Measurements from ENCODE around the gene WNT3. TPM values are rescaled to one million over a fixed set of nuclear protein-coding genes. Genes with fewer than 3 reads are reported as not detected.
"Not testable (repeated sequence)": the region's sequence is repeated elsewhere in the genome, so short reads cannot be mapped to it uniquely, and the experiment has no call there.

The WNT3 gene
- total and polyA plus RNA-seq, 9 donors: 1.9 to 8.9 (median 2.8) TPM

DNA sequence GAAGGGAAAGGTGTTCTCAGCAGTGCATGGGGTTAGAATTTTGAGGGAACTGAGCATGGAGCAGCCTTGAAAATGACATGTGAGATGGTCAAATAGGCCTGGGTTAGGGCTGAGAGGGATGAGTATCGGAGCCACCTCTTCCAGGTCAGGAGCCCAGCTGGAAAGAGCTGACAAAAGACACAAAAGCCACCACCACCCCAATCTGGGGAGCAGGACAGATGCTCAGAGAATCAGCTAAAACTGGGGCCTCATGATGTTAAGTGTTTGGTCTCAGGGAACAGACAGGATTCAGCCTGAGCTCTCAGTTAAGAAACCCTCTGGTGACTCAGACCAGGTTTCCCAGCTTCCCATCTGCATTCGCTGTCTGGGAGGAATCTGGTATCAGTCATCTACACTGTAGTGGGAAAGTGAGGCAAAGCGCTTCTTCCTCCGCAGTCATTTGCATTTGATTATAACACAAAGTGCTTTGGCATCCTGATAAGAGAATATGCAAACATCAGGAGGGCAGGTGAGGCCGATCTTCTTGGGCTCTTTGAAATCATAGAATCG lies 35.5 kb upstream of the WNT3 start:
- no peak overlapping the region for H3K27ac ChIP-seq (ENCODE audit: low read length)
- DNase-seq: no peak
- H3K4me3 ChIP-seq (ENCODE audit: low read length): no peak overlapping the region
- no peaks in the 10 kb centered on the region for H3K9me3 ChIP-seq (replicated peaks; ENCODE audit: control insufficient read depth, low read depth, low read length)
- no peaks in the 10 kb centered on the region for H3K36me3 ChIP-seq (ENCODE audit: control insufficient read depth, insufficient read depth, low read length)
- H3K4me1 ChIP-seq (ENCODE audit: control insufficient read depth, insufficient read depth, low read length): peaks cover 11% of the 10 kb centered on the region
- peaks cover 53% of the 10 kb centered on the region for H3K27me3 ChIP-seq (ENCODE audit: control insufficient read depth, insufficient read depth, low read length)
- 80% methylated on average over 1 of the region's 6 CpGs for WGBS (ENCODE audit: insufficient coverage)

DNA sequence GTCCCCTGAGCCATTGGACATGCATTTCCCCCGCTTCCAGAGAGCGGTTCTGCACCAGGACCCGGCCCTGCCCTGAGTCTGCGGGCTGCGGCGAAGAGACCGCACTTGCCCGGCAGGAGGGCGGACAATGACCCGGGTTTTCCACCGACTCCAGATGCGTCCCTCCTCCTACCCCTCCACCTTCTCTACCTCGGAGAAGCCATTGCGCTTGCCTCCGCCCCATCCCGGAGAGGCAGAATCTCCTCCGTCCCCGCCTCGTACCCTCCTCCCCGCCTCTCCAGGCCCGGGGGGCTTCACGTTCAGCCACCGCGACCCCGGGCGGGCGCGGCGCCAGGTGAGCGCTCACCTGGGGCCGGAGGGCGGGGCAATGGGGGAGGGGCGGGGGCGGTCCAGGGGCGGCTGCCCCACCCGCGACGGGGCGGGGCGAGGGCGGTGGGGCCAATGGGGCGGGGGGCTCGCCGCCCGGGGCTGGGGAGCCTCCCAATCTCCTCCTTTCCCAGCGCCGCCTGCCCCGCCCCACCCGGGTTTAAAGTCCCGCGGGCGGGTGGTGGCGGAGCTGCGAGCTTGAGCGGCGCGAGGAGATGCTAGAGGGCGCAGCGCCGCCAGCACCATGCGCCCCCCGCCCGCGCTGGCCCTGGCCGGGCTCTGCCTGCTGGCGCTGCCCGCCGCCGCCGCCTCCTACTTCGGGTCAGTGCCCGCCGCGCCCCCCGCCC lies 32.7 kb upstream of the WNT3 start, which contains the start of gene WNT9B:
Gene WNT9B (plus strand): TSS at position 555 of the 713 bp plus-strand sequence. CDS start 56 bp downstream, at position 611.
- peak; percentile 32 for DNase-seq
- Histone ChIP-seq H3K9me3 (replicated peaks; ENCODE audit: control insufficient read depth, low read depth, low read length) (no peaks in the 10 kb centered on the region), H3K36me3 (ENCODE audit: control insufficient read depth, insufficient read depth, low read length) (no peaks in the 10 kb centered on the region), H3K4me3 (ENCODE audit: low read length) (peak within 1 kb of the TSS; percentile 5), H3K27me3 (ENCODE audit: control insufficient read depth, insufficient read depth, low read length) (peaks cover 74% of the 10 kb centered on the region), H3K4me1 (ENCODE audit: control insufficient read depth, insufficient read depth, low read length) (peaks cover 11% of the 10 kb centered on the region), H3K27ac (ENCODE audit: low read length) (no peak within 1 kb of the TSS)
- WGBS (ENCODE audit: insufficient coverage): under 1% methylated on average over 53 of the region's 75 CpGs

DNA sequence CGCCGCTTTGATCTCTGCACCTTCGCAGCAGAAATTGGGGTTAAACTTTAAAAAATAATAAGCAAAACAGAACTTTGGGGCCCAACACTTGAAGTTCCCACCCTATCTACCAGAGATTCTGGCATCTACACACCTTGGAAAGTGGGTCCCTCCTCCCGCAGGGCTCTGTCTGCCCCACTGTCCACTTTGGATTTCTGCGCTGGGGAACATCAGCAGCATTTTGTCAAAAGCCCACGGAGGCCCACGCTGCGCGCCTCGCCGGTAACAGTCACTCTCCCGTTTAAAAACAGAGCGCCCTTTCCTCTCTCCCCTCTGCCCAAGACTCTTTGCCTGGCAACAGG lies 32.2 kb upstream of the WNT3 start:
- Histone ChIP-seq H3K4me1 (ENCODE audit: control insufficient read depth, insufficient read depth, low read length) (peaks cover 11% of the 10 kb centered on the region), H3K9me3 (replicated peaks; ENCODE audit: control insufficient read depth, low read depth, low read length) (no peaks in the 10 kb centered on the region), H3K27ac (ENCODE audit: low read length) (no peak overlapping the region), H3K36me3 (ENCODE audit: control insufficient read depth, insufficient read depth, low read length) (no peaks in the 10 kb centered on the region), H3K4me3 (ENCODE audit: low read length) (no peak overlapping the region), H3K27me3 (ENCODE audit: control insufficient read depth, insufficient read depth, low read length) (peaks cover 74% of the 10 kb centered on the region)
- no peak for DNase-seq
- 10% methylated on average over 10 of the region's 13 CpGs for WGBS (ENCODE audit: insufficient coverage)

- no peak overlapping the region for H3K4me3 ChIP-seq (ENCODE audit: low read length)
- WGBS (ENCODE audit: insufficient coverage): 60% methylated on average over 1 of the region's 6 CpGs
- H3K27me3 ChIP-seq (ENCODE audit: control insufficient read depth, insufficient read depth, low read length): peaks cover 64% of the 10 kb centered on the region
- no peak overlapping the region for H3K27ac ChIP-seq (ENCODE audit: low read length)
- peaks cover 11% of the 10 kb centered on the region for H3K4me1 ChIP-seq (ENCODE audit: control insufficient read depth, insufficient read depth, low read length)
- no peaks in the 10 kb centered on the region for H3K36me3 ChIP-seq (ENCODE audit: control insufficient read depth, insufficient read depth, low read length)
- H3K9me3 ChIP-seq (replicated peaks; ENCODE audit: control insufficient read depth, low read depth, low read length): no peaks in the 10 kb centered on the region
- DNase-seq: no peak
Observed at GRCh38 chr17:46848534-46848933, 30.0 kb upstream of the WNT3 start.

GRCh38 chr17:46847204-46848191 lies 29.0 kb upstream of the WNT3 start:
- Histone ChIP-seq H3K27ac (ENCODE audit: low read length) (no peak overlapping the region), H3K27me3 (ENCODE audit: control insufficient read depth, insufficient read depth, low read length) (peaks cover 57% of the 10 kb centered on the region), H3K4me1 (ENCODE audit: control insufficient read depth, insufficient read depth, low read length) (peaks cover 11% of the 10 kb centered on the region), H3K9me3 (replicated peaks; ENCODE audit: control insufficient read depth, low read depth, low read length) (peaks cover 4% of the 10 kb centered on the region), H3K36me3 (ENCODE audit: control insufficient read depth, insufficient read depth, low read length) (no peaks in the 10 kb centered on the region), H3K4me3 (ENCODE audit: low read length) (no peak overlapping the region)
- WGBS (ENCODE audit: insufficient coverage): 57% methylated on average over 8 of the region's 8 CpGs
- no peak for DNase-seq

DNA sequence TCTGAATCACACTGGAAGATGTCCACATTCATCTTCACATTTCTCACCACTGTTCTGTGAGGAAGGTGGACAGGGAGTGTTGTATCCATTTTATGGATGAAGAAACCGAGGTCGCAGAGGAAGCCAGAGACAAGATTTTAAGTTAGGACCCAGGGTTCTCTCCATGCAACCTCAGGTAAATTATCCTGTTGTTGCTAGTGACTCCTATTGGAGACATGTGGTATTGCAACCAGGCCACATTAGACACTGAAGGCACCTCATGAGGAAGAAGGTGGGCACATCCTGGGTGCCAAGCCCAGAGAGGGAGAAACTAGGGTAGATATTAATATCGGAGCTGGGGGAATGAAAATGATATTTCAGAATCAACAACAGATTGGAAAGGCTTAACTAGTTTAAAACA lies 24.3 kb upstream of the WNT3 start:
- WGBS (ENCODE audit: insufficient coverage): 86% methylated on average over 2 of the region's 3 CpGs

DNA sequence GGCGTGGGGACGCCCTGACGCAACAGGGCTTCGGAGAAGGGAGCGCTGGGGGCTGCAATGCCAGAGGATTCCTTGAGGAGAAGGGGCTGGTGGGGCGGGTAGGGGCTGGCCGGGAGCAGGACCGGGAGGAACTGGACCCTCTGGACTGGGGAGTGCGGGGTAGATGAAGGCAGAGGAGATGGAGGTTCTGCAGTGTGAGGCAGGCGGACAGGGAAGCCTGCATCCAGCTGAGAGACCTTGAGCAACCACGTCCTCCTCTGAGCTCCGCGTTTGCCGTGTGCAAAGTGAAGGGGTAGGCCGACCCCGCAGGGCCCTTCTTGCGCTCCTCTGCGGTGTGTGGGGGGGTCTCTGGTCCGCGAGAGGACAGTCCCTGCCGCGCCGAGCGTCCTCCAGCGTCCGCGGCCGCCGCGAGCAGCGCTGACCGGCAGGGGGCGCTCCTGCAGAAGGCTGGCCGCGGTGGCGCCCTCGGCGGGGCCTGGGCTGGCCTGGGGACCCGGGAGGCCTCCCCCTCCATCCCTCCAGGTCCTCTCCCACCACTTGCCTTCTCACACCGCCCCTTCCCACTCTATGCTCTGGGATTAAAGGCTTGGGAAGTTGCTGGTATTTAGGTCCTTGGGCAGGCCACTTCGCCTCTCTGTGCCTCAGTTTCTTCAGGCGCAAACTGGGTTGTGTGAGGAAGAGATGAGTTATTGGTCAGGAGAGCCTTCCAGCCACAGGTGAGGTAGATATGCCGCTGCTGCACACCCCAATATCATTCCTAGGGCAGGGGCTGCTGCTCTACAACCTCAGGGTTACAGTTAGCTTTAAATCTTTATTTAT lies 23.3 kb upstream of the WNT3 start:
- Histone ChIP-seq H3K4me3 (ENCODE audit: low read length) (no peak overlapping the region), H3K9me3 (replicated peaks; ENCODE audit: control insufficient read depth, low read depth, low read length) (peaks cover 4% of the 10 kb centered on the region), H3K4me1 (ENCODE audit: control insufficient read depth, insufficient read depth, low read length) (no peaks in the 10 kb centered on the region), H3K27me3 (ENCODE audit: control insufficient read depth, insufficient read depth, low read length) (peaks cover 25% of the 10 kb centered on the region), H3K27ac (ENCODE audit: low read length) (no peak overlapping the region), H3K36me3 (ENCODE audit: control insufficient read depth, insufficient read depth, low read length) (no peaks in the 10 kb centered on the region)
- no peak for DNase-seq
- 19% methylated on average over 21 of the region's 43 CpGs for WGBS (ENCODE audit: insufficient coverage)

More for the DNA sequence above, 24.3 kb upstream of the WNT3 start:
- Histone ChIP-seq H3K27ac (ENCODE audit: low read length) (no peak overlapping the region), H3K4me1 (ENCODE audit: control insufficient read depth, insufficient read depth, low read length) (no peaks in the 10 kb centered on the region), H3K36me3 (ENCODE audit: control insufficient read depth, insufficient read depth, low read length) (no peaks in the 10 kb centered on the region), H3K4me3 (ENCODE audit: low read length) (no peak overlapping the region), H3K27me3 (ENCODE audit: control insufficient read depth, insufficient read depth, low read length) (peaks cover 32% of the 10 kb centered on the region), H3K9me3 (replicated peaks; ENCODE audit: control insufficient read depth, low read depth, low read length) (peaks cover 4% of the 10 kb centered on the region)
- no peak for DNase-seq

GRCh38 chr17:46840596-46840995 lies 22.1 kb upstream of the WNT3 start:
- not testable (repeated sequence) for H3K27ac ChIP-seq (ENCODE audit: low read length); DNase-seq; H3K9me3 ChIP-seq (replicated peaks; ENCODE audit: control insufficient read depth, low read depth, low read length); H3K36me3 ChIP-seq (ENCODE audit: control insufficient read depth, insufficient read depth, low read length); H3K4me1 ChIP-seq (ENCODE audit: control insufficient read depth, insufficient read depth, low read length); H3K4me3 ChIP-seq (ENCODE audit: low read length)
- WGBS (ENCODE audit: insufficient coverage): no CpG with 5 or more reads among the region's 3 CpGs
- H3K27me3 ChIP-seq (ENCODE audit: control insufficient read depth, insufficient read depth, low read length): peaks cover 22% of the 10 kb centered on the region

DNA sequence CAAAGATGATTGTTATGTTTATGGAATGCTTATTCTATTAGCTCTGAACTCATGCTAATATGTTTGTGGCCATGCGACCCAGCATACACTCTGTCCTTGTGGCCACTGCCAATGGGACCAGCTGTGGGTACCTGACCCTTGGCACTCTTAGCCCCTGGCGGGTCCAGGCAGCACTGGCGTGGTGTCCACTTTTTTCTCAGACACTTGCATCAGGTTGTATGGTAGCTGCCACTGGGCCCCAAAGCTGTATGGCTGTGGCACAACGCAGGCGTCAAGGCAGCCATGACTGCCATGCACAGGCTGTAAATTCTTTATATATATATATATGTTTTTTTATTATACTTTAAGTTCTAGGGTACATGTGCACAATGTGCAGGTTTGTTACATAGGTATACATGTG lies 20.7 kb upstream of the WNT3 start:
- peaks cover 4% of the 10 kb centered on the region for H3K9me3 ChIP-seq (replicated peaks; ENCODE audit: control insufficient read depth, low read depth, low read length)
- no peak for DNase-seq
- no peaks in the 10 kb centered on the region for H3K36me3 ChIP-seq (ENCODE audit: control insufficient read depth, insufficient read depth, low read length)
- no peaks in the 10 kb centered on the region for H3K4me1 ChIP-seq (ENCODE audit: control insufficient read depth, insufficient read depth, low read length)
- no peak overlapping the region for H3K27ac ChIP-seq (ENCODE audit: low read length)
- peaks cover 23% of the 10 kb centered on the region for H3K27me3 ChIP-seq (ENCODE audit: control insufficient read depth, insufficient read depth, low read length)
- 93% methylated on average over 3 of the region's 5 CpGs for WGBS (ENCODE audit: insufficient coverage)
- no peak overlapping the region for H3K4me3 ChIP-seq (ENCODE audit: low read length)

Data from muscle of leg (tissue), 11 donors.